DMS153 (cell line): ENCODE measurements around the gene LIN7A.

ENCODE experiments used
- DNase-seq: peaks from one replicate; lab custom pipeline; 2025; lab: John Stamatoyannopoulos, UW

LIN7A gene

DNA sequence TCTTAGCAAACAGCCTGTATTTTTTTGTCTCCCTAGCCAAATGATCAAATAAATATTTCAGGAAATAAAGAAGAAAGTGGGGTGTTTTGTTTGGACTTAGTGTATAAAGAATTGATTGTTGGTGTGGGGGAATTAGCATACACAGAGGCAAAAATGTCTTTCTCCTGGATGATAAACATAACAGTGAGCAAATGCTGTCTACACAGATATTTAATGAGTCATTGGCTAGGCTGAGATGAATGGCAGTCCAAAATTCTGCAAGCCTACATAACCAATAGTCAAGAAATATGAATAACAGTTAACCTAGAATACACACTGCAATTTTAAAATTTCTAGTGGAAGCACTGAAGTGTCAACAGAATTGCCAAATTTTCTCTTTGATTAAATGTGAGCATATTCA, 185.3 kb downstream of the LIN7A start:
- no peak for DNase-seq

DNA sequence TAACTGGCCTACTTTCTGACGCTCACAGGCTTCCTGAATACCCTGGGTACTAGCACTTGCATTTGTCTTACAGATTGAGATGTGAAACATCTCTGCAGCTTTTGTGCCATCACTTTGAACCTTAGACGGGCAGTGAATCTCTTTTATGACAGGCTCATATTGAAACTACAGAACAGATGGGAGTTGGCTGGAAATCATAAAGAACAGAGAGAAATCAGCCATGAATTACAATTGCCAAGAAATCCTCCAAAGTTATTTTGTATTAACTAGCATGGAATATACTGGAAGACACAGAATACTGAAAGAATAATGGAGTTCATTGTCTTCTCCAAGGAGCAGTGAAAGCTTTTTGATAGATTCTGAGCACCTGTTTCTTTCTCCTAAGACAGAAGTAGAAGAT, 188.3 kb downstream of the LIN7A start:
- DNase-seq: no peak

DNA sequence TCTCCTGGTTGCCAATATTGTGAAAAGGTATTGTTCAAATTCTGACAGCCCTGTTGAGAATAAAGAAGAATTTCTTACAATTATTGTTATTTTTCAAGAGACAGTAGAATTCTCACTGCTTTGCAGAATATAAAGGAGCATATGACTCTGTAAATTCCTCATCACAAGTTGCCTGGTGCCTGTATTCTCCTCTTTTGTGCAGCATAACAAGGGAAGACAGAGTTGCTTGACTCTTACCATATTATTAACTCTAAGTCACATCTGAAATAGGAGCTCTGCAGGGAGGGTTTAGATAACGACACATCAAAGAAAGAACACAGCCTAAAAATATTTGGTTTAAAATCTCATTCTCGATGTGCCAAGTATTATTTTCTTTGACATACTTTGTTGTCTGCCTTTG, 189.9 kb downstream of the LIN7A start:
- DNase-seq: no peak

DNA sequence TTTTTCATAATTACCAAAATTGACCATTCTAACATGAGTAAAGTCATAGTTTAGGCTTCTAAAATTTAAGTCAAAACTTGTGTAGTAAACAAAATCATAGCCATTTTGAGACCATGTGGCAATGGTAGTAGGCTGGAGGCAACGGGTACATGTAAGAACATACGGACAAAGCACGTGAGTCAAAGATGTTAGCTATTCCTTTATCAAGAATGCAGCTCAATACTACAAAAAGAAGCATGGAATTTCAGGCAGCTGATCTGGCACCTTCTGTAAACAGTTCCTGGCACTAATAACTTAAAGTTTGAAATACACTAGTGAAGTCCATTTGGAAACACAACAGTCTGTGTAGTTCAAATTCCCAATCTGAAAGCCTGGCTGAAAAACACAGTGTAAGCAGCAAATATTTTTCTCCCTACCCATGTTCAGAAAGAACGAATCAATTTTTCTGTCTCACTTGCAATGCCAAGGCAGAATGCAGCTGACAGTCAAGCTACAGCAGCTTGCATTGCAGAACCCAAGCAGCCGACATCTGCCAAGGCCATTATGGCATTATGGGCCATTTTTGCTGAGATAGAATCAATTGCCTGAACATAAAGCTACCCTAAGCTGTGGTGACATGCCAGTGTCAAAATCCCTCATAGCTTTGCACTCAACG, 191.8 kb downstream of the LIN7A start:
- no peak for DNase-seq
